H1 (cell line): ENCODE data around the gene FGF14. TPM values are rescaled to one million over a fixed set of nuclear protein-coding genes. Genes with fewer than 3 reads are reported as not detected.

Source experiments
- CTCF ChIA-PET: fragments of 300-600 bp; sonication (Branson Sonifier 250); formaldehyde crosslinking; loops from one replicate; lab custom pipeline; 2021; ENCODE audit not compliant: partially characterized antibody; lab: Charles Lee
- POLR2A ChIA-PET: fragments of 300-600 bp; sonication (Branson Sonifier 250); formaldehyde crosslinking; loops from one replicate; lab custom pipeline; 2021; ENCODE audit warnings: inconsistent platforms; ENCODE audit not compliant: partially characterized antibody; lab: Charles Lee
- DNase-seq, 2 experiments: peaks; one replicate each; pipeline versions ENCODE4 v3.0.0 to v3.0.0-alpha.2; 2010 to 2022; ENCODE audit warnings: low spot score in 2 of 2, low read depth in 1 of 2, mixed read lengths in 1 of 2
- FAIRE-seq: peaks from 2 replicates; lab custom pipeline; 2011; peaks lifted over from hg19 to GRCh38; lab: Jason Lieb, UNC
- H2AFZ ChIP-seq: 2 replicates; pipeline ENCODE4 v1.8.1; 2012; ENCODE audit warnings: low read length, inconsistent platforms
- H2AK5ac ChIP-seq: 2 replicates; pipeline ENCODE4 v1.6.1; 2013; ENCODE audit warnings: low read depth, low read length
- H2BK120ac ChIP-seq: replicated peaks from 2 replicates; pipeline ENCODE3; 2013; ENCODE audit warnings: low read depth, low read length, inconsistent platforms
- H2BK12ac ChIP-seq: 2 replicates; pipeline ENCODE4 v1.6.1; 2013; ENCODE audit warnings: low read depth, low read length
- H2BK15ac ChIP-seq: 2 replicates; pipeline ENCODE4 v1.6.1; 2013; ENCODE audit warnings: low read length
- H2BK20ac ChIP-seq: 2 replicates; pipeline ENCODE4 v1.6.1; 2013; ENCODE audit warnings: low read length
- H2BK5ac ChIP-seq: 2 replicates; pipeline ENCODE4 v1.6.1; 2013; ENCODE audit warnings: low read depth, low read length
- H3K14ac ChIP-seq: 2 replicates; pipeline ENCODE4 v1.6.1; 2013; ENCODE audit warnings: inconsistent platforms; ENCODE audit not compliant: insufficient read length
- H3K18ac ChIP-seq: 2 replicates; pipeline ENCODE4 v1.6.1; 2013; ENCODE audit warnings: low read length; ENCODE audit errors: extremely low read depth
- H3K23ac ChIP-seq: 2 replicates; pipeline ENCODE4 v1.6.1; 2013; ENCODE audit warnings: inconsistent platforms; ENCODE audit not compliant: insufficient read length
- H3K23me2 ChIP-seq: 2 replicates; pipeline ENCODE4 v1.6.1; 2013; ENCODE audit warnings: low read depth, low read length
- H3K27ac ChIP-seq: 2 replicates; pipeline ENCODE4 v1.6.1; 2011; ENCODE audit warnings: low read depth, low read length, inconsistent platforms
- H3K27me3 ChIP-seq, 4 experiments: replicated peaks in 1 of 4; 1 replicate in 1 of 4; 2 replicates in 3 of 4; pipeline versions ENCODE4 v1.6.1 to v1.8.1; 2011 to 2013; ENCODE audit warnings: low read length in 3 of 4, mild to moderate bottlenecking in 3 of 4, inconsistent platforms in 2 of 4, mixed read lengths in 2 of 4, moderate library complexity in 1 of 4; ENCODE audit not compliant: control insufficient read depth in 3 of 4, insufficient read depth in 3 of 4; ENCODE audit errors: extremely low read depth in 1 of 4
- H3K36me3 ChIP-seq, 4 experiments: 2 replicates each; pipeline versions ENCODE4 v1.6.1 to v1.8.1; 2011 to 2013; ENCODE audit warnings: mild to moderate bottlenecking in 4 of 4, low read length in 3 of 4, moderate library complexity in 2 of 4, control low read depth in 1 of 4, inconsistent platforms in 1 of 4; ENCODE audit not compliant: insufficient read depth in 4 of 4, control insufficient read depth in 2 of 4
- H3K4ac ChIP-seq: replicated peaks from 2 replicates; pipeline ENCODE3; 2013; ENCODE audit warnings: low read length, low read depth, mixed read lengths, inconsistent platforms; ENCODE audit not compliant: insufficient read length
- H3K4me1 ChIP-seq, 4 experiments: replicated peaks in 1 of 4; 1 replicate in 1 of 4; 2 replicates in 3 of 4; pipeline versions ENCODE4 v1.6.1 to v1.8.1; 2011 to 2013; ENCODE audit warnings: low read length in 3 of 4, inconsistent platforms in 2 of 4, mixed read lengths in 1 of 4; ENCODE audit not compliant: insufficient read depth in 4 of 4, control insufficient read depth in 3 of 4
- H3K4me2 ChIP-seq, 2 experiments: 2 replicates each; pipeline versions ENCODE4 v1.6.1 to v1.8.1; 2011 to 2013; ENCODE audit warnings: low read depth in 2 of 2, low read length in 2 of 2, control low read depth in 1 of 2, inconsistent platforms in 1 of 2, mild to moderate bottlenecking in 1 of 2; ENCODE audit not compliant: insufficient read depth in 1 of 2
- H3K4me3 ChIP-seq, 4 experiments: fragments of 200-600, 300-600 bp in 1 of 4; sonication (generic), shearing (Covaris generic), sonication (Bioruptor Twin) in 1 of 4; 2 replicates each; pipeline versions ENCODE4 v1.5.1 to v1.8.1; 2011 to 2016; ENCODE audit warnings: low read length in 4 of 4, low read depth in 3 of 4, control low read depth in 2 of 4, inconsistent platforms in 2 of 4, mild to moderate bottlenecking in 2 of 4, mixed read lengths in 1 of 4, moderate library complexity in 1 of 4; ENCODE audit not compliant: insufficient read depth in 2 of 4; ENCODE audit errors: extremely low read depth in 1 of 4
- H3K56ac ChIP-seq: replicated peaks from 2 replicates; pipeline ENCODE3; 2013; ENCODE audit warnings: low read depth, mild to moderate bottlenecking, mixed read lengths, low read length, inconsistent platforms; ENCODE audit not compliant: insufficient read length
- H3K79me1 ChIP-seq: 2 replicates; pipeline ENCODE4 v1.6.1; 2013; ENCODE audit warnings: low read depth, low read length, control low read depth
- H3K79me2 ChIP-seq, 2 experiments: 2 replicates each; pipeline versions ENCODE4 v1.6.1 to v1.8.1; 2012 to 2013; ENCODE audit warnings: low read length in 2 of 2, mild to moderate bottlenecking in 2 of 2, inconsistent platforms in 1 of 2; ENCODE audit not compliant: insufficient read depth in 2 of 2, control insufficient read depth in 1 of 2
- H3K9ac ChIP-seq, 4 experiments: replicated peaks in 1 of 4; 1 replicate in 1 of 4; 2 replicates in 3 of 4; pipeline versions ENCODE4 v1.6.1 to v1.8.1; 2011 to 2013; ENCODE audit warnings: low read depth in 3 of 4, low read length in 3 of 4, control low read depth in 2 of 4, mild to moderate bottlenecking in 2 of 4, moderate library complexity in 2 of 4, inconsistent platforms in 1 of 4; ENCODE audit errors: extremely low read depth in 1 of 4
- H3K9me3 ChIP-seq, 2 experiments: 2 replicates each; pipeline versions ENCODE4 v1.6.1 to v1.8.1; 2012 to 2013; ENCODE audit warnings: mild to moderate bottlenecking in 2 of 2, moderate library complexity in 2 of 2, control low read depth in 1 of 2, inconsistent platforms in 1 of 2, low read depth in 1 of 2, low read length in 1 of 2, mixed read lengths in 1 of 2; ENCODE audit not compliant: insufficient read depth in 2 of 2
- H4K20me1 ChIP-seq, 2 experiments: replicated peaks in 1 of 2; 2 replicates each; pipeline versions ENCODE3 to v1.8.1; 2011 to 2013; ENCODE audit warnings: inconsistent platforms in 2 of 2, low read length in 2 of 2, mild to moderate bottlenecking in 1 of 2; ENCODE audit not compliant: insufficient read depth in 2 of 2, control insufficient read depth in 1 of 2
- H4K5ac ChIP-seq: 2 replicates; pipeline ENCODE4 v1.6.1; 2013; ENCODE audit warnings: low read length, low read depth, mixed read lengths, inconsistent platforms; ENCODE audit not compliant: insufficient read length
- H4K8ac ChIP-seq: 2 replicates; pipeline ENCODE4 v1.8.0; 2013; ENCODE audit warnings: mild to moderate bottlenecking, moderate library complexity, low read length, inconsistent platforms; ENCODE audit not compliant: insufficient read depth; ENCODE audit errors: extremely low read depth
- H4K91ac ChIP-seq: replicated peaks from 2 replicates; pipeline ENCODE3; 2013; ENCODE audit warnings: low read length, mixed read lengths, inconsistent platforms; ENCODE audit not compliant: insufficient read length
- BRCA1 ChIP-seq: IDR thresholded peaks from 2 replicates; pipeline ENCODE4 v1.6.1; 2012; ENCODE audit warnings: low read depth, low read length, improper control_type of control experiment
- CBX5 ChIP-seq: fragments of 300-800, 300-1000 bp; sonication (generic); IDR thresholded peaks from 2 replicates; pipeline ENCODE4 v1.7.1; 2016; ENCODE audit warnings: antibody characterized with exemption, low read length, low read depth
- CBX8 ChIP-seq: fragments of 300-800, 300-1000 bp; sonication (generic); IDR thresholded peaks from 2 replicates; pipeline ENCODE4 v1.7.1; 2016; ENCODE audit warnings: low read depth, low read length, borderline replicate concordance
- CTBP2 ChIP-seq: IDR thresholded peaks from 2 replicates; pipeline ENCODE4 v1.7.0; 2011; ENCODE audit warnings: borderline replicate concordance, mild to moderate bottlenecking, moderate library complexity, mixed read lengths, low read length; ENCODE audit not compliant: insufficient read depth, insufficient read length
- EGR1 ChIP-seq: IDR thresholded peaks from 2 replicates; pipeline ENCODE4 v1.6.1; 2011; ENCODE audit warnings: low read depth, low read length, borderline replicate concordance
- EP300 ChIP-seq, 2 experiments: IDR thresholded peaks; 1 replicate in 1 of 2; 2 replicates in 1 of 2; pipeline ENCODE4 v1.6.1; 2011 to 2012; ENCODE audit warnings: low read depth in 2 of 2, low read length in 2 of 2, mild to moderate bottlenecking in 2 of 2, borderline replicate concordance in 1 of 2, inconsistent platforms in 1 of 2, moderate library complexity in 1 of 2
- KDM1A ChIP-seq: fragments of 200-600, 300-600 bp; sonication (generic); IDR thresholded peaks from 2 replicates; pipeline ENCODE4 v1.7.1; 2016; ENCODE audit warnings: mild to moderate bottlenecking, low read length, borderline replicate concordance
- NANOG ChIP-seq: IDR thresholded peaks from 2 replicates; pipeline ENCODE4 v1.6.1; 2011; ENCODE audit warnings: low read length, low read depth, mild to moderate bottlenecking, inconsistent platforms; ENCODE audit not compliant: insufficient read depth, poor library complexity, severe bottlenecking
- TAF7 ChIP-seq: optimal IDR thresholded peaks from 2 replicates; pipeline ENCODE3; 2011; ENCODE audit warnings: low read depth, mild to moderate bottlenecking, inconsistent platforms, low read length, moderate library complexity, borderline replicate concordance
- polyA plus RNA-seq, 7 experiments: library from polyadenylated mRNA; depleted of rRNA in 3 of 7; stranded (reverse) in 5 of 7; unstranded in 2 of 7; fragments of >200 nt in 5 of 7; fragments of 200-250 nt in 2 of 7; gene quantifications; 1 replicate in 5 of 7; 2 replicates in 1 of 7; 4 replicates in 1 of 7; pipeline versions ENCODE4 v1.2.1 to v1.2.3, GENCODE V29; 2011 to 2013; ENCODE audit warnings: missing spikeins in 2 of 7, mixed read lengths in 2 of 7
- total RNA-seq: library from RNA; stranded (reverse); fragmentation: NEBNext Ultra II Directional; extraction: Animal tissue kit (Norgen Biotek cat#: 25700); gene quantifications from 2 replicates; pipeline ENCODE4 v1.2.1, GENCODE V29; 2021
- TF ChIP-seq, protein P1 (sequence below): IDR thresholded peaks from 2 replicates; pipeline ENCODE4 v1.6.1; 2012; ENCODE audit warnings: low read length, inconsistent platforms
- TF ChIP-seq, protein P2 (sequence below): IDR thresholded peaks from 2 replicates; pipeline ENCODE4 v1.6.1; 2012; ENCODE audit warnings: inconsistent platforms
- TF ChIP-seq, protein P3 (sequence below): IDR thresholded peaks from 2 replicates; pipeline ENCODE4 v1.6.1; 2012; ENCODE audit warnings: inconsistent platforms

FGF14 gene
- total and polyA plus RNA-seq, 2 of the 8 experiments (the other 6 are each of a cell fraction or from before 2014, with no cell fraction given), result 0.05 to 0.58 TPM

DNA sequence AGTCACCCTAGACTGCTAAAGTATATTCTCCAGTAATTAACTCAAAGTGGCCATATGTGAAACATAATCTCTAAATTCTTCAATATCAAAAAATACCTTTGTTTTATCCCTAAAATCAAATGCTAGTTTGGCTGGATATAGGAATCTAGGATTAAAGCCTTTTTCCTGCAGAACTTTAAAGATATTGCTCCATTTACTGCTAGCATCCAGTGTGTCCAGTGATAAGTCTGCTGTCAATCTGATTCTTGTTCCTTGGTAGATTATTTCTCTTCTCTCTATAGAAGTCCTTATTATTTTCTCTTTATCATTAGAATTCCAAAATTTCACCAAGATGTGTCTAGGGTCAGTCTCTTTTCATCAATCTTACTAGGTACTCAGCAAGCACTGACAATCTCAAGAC, 384.6 kb downstream of the FGF14 start:
- H2BK20ac ChIP-seq, result no peak overlapping the region
- no peak overlapping the region for H2BK15ac ChIP-seq
- H3K14ac ChIP-seq, result no peak overlapping the region
- H3K9ac ChIP-seq, result no peak overlapping the region
- H3K79me1 ChIP-seq, result no peaks in the 10 kb centered on the region
- DNase-seq, result no peak
- no peak overlapping the region for H4K5ac ChIP-seq
- H3K4me2 ChIP-seq, result no peak overlapping the region
- no peaks in the 10 kb centered on the region for H4K20me1 ChIP-seq
- no peak overlapping the region for H2AK5ac ChIP-seq
- no peaks in the 10 kb centered on the region for H3K27me3 ChIP-seq
- ChIA-PET CTCF (no interaction called here), POLR2A (no interaction called here)
- H3K4ac ChIP-seq, result no peak overlapping the region
- no peak overlapping the region for H2BK12ac ChIP-seq
- FAIRE-seq, result no peak
- H3K79me2 ChIP-seq, result no peaks in the 10 kb centered on the region
- H3K27ac ChIP-seq, result no peak overlapping the region
- H4K91ac ChIP-seq, result no peak overlapping the region
- no peaks in the 10 kb centered on the region for H3K23me2 ChIP-seq
- H2BK5ac ChIP-seq, result no peak overlapping the region
- peaks cover 0 to 8% of the 10 kb centered on the region in 2 experiments; a peak in 3 of 4 replicates for H3K9me3 ChIP-seq
- H3K4me1 ChIP-seq, result no peaks in the 10 kb centered on the region
- H3K18ac ChIP-seq, result no peak overlapping the region
- no peak overlapping the region for H2BK120ac ChIP-seq
- H3K36me3 ChIP-seq, result no peaks in the 10 kb centered on the region
- H3K23ac ChIP-seq, result no peak overlapping the region
- no peak overlapping the region for H3K56ac ChIP-seq
- H4K8ac ChIP-seq, result no peak overlapping the region
- H2AFZ ChIP-seq, result no peak overlapping the region
- H3K4me3 ChIP-seq, result no peak overlapping the region
- TF ChIP-seq EGR1, result no peak
- TF ChIP-seq, protein P1, sequence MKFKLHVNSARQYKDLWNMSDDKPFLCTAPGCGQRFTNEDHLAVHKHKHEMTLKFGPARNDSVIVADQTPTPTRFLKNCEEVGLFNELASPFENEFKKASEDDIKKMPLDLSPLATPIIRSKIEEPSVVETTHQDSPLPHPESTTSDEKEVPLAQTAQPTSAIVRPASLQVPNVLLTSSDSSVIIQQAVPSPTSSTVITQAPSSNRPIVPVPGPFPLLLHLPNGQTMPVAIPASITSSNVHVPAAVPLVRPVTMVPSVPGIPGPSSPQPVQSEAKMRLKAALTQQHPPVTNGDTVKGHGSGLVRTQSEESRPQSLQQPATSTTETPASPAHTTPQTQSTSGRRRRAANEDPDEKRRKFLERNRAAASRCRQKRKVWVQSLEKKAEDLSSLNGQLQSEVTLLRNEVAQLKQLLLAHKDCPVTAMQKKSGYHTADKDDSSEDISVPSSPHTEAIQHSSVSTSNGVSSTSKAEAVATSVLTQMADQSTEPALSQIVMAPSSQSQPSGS, result no peak
- TF ChIP-seq CBX8, result no peak
- TF ChIP-seq NANOG, result no peak
- TF ChIP-seq KDM1A, result no peak
- TF ChIP-seq CBX5, result no peak
- TF ChIP-seq BRCA1, result no peak
- TF ChIP-seq, protein P2, sequence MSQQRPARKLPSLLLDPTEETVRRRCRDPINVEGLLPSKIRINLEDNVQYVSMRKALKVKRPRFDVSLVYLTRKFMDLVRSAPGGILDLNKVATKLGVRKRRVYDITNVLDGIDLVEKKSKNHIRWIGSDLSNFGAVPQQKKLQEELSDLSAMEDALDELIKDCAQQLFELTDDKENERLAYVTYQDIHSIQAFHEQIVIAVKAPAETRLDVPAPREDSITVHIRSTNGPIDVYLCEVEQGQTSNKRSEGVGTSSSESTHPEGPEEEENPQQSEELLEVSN, result no peak
- TF ChIP-seq, protein P3, sequence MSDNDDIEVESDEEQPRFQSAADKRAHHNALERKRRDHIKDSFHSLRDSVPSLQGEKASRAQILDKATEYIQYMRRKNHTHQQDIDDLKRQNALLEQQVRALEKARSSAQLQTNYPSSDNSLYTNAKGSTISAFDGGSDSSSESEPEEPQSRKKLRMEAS, result no peak
- TF ChIP-seq EP300 (IDR thresholded peaks at IDR 0.05; ENCODE audit: borderline replicate concordance in 1 of 2, low read depth in 2 of 2, low read length in 2 of 2), result no peak
- no peak for TF ChIP-seq CTBP2
- TF ChIP-seq TAF7, result no peak
